A172 (cell line): Measurements from ENCODE around the gene CDC42EP4. TPM values are rescaled to one million over a fixed set of nuclear protein-coding genes. Genes with fewer than 3 reads are reported as not detected.
A peak's percentile ranks its signal among the peaks of the same experiment; 100 is the strongest.
"Not testable (repeated sequence)": the region's sequence is repeated elsewhere in the genome, so short reads cannot be mapped to it uniquely, and the experiment has no call there.

Source experiments
- DNase-seq: peaks from one replicate; pipeline ENCODE4 v3.0.0-alpha.2; 2015; ENCODE audit warnings: low spot score
- total RNA-seq: library from RNA; depleted of rRNA; stranded (reverse); fragments of >200 nt; shearing (Covaris generic); gene quantifications from 2 replicates; pipeline ENCODE4 v1.2.3, GENCODE V29; 2014

CDC42EP4 gene
- total RNA-seq, 1 experiment from 2014 or later = 42.1 TPM

DNA sequence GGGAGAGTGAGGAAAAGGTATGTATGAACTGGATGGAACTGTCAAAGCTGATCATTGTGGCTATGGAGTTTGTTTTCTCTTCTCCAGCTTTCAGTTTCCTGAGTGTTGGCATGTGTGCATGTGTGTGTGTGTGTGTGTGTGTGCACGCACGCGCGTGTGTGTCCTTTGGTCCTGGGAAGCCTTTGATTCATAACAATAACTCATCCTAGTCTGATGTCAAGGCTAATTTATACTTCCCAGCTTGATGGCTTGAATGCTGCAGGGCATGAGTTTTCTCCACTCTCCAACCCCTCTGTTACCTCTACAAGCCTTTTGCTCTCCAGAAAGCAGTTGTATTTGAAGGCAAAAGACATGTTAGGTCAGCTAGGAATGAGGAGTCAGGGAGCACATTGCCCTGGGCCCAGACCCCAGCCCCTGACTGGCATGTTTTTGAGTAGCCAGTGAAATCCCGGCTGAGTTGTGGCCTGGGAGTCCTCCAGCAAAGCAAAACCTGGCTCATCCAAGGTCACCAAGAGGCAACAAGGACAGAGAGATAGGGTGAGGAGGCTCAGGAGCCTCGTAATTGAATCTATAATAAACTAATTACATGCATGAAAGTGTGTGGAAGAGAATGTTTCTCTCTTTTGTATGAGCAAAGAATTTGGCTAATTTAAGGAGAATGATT, 8.9 kb upstream of the CDC42EP4 start:
- DNase-seq = no peak

- no peak for DNase-seq
Measured at GRCh38 chr17:73319766-73320165, 8.0 kb upstream of the CDC42EP4 start.

- DNase-seq = no peak
Measured at GRCh38 chr17:73318836-73319235, 7.0 kb upstream of the CDC42EP4 start.

- DNase-seq = no peak
Measured at GRCh38 chr17:73318427-73318813, 6.6 kb upstream of the CDC42EP4 start.

DNA sequence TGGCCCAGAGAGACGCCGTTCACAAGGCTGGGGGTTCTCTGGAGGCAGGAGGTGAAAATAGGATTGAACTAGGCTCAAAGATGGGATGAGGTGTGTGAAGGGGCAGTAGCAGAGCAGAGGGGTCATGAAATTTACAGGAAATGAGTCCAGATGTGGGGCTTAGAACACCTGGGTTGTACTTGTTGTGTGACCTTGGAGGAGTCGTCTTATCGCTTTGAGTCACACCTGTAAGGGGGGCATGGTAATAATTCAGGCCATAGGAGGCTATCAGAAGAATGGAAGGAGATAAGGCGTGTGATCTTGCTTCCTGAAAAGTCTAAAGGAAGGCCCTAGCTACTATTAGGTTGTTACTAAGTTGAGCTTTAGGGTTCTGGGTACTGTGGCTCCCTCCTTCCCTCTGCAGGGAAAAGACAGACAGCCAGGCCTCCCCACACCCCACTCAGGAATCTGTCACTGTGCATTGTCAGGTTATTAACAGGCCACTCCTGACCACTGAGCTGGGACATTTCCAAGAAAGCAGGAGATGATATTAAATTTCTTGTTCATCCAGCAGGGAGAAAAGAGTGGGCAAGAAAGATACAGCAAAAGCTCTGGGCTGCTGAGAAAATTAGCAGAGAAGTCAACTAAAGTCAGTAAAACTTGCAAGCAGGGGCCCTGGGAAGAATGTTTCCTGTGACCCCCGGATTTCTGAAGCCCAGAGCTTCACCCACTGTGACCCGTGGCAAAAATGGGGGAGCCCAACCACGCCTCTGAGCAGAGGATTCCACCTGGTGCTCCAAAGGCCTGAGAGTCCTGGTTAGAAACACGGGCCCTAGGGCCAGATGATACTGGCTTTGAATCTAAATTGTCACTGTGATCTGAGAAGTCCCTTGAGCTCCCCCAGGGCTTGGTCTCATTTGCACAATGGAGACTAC, 6.0 kb upstream of the CDC42EP4 start:
- no peak for DNase-seq

DNA sequence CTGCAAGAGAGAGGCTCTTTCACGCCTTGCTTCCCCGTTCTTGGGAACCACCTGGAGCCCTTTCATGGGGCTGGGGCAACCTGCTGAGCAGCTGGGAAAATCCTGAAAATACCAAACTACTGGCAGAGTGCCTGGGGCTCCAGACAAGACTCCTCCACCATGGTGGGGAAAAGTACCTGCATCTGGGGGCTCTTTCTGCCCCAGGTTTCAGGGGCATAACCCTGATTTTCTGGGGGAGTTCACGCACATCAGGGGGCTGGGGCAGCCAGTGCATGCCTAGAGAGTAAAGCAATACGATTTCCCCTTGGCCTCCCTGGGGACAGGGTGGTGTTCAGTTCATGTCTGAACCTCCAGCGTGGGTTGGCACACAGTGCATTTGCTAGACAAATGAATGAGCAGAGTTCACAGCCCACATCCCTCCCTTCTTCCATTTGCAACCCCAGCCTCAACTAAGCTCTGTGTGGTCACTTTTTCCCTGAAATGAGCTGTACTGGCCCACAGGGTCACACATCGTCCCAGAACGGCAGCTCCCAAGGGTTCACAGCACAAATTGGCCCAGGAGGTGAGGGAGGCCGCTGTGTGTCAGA, 5.2 kb upstream of the CDC42EP4 start:
- no peak for DNase-seq

DNA sequence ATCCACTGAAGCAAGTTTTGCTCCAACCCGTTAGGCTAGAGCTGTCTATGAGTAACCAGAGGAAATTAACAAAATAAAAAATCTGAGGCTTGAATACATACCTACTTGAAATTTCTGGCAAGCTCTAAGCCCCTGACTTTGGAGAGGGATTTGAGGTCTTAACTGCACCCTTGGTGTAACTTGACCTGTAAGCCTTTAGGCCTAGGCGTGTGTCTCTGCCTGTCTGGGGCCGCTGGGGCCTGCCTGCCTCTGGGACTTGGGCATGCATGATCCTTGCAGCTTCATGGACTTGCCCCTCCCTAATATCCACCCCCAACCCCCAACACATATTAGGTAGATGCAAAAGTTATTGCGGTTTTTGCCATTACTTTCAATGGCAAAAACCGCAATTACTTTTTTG, 3.7 kb upstream of the CDC42EP4 start:
- no peak for DNase-seq

- no peak for DNase-seq
Measured at GRCh38 chr17:73313526-73314127, 1.8 kb upstream of the CDC42EP4 start.

DNA sequence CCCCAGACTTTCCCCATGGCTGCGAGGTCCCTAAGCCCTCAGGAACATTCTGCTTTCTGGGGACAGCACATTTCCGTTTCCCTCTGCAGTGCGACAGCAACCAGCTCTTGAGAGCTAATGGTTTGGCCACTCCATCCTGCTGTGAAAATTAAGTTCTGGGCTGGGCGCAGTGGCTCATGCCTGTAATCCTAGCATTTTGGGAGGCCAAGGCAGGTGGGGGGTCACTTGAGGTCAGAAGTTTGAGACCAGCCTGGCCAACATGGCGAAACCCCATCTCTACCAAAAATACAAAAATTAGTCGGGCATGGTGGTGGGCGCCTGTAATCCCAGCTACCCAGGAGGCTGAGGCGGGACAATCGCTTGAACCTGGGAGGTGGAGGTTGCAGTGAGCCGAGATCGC, 1.1 kb upstream of the CDC42EP4 start:
- not testable (repeated sequence) for DNase-seq

GRCh38 chr17:73311428-73311780, 397 bp downstream of the CDC42EP4 start:
- no peak for DNase-seq

DNA sequence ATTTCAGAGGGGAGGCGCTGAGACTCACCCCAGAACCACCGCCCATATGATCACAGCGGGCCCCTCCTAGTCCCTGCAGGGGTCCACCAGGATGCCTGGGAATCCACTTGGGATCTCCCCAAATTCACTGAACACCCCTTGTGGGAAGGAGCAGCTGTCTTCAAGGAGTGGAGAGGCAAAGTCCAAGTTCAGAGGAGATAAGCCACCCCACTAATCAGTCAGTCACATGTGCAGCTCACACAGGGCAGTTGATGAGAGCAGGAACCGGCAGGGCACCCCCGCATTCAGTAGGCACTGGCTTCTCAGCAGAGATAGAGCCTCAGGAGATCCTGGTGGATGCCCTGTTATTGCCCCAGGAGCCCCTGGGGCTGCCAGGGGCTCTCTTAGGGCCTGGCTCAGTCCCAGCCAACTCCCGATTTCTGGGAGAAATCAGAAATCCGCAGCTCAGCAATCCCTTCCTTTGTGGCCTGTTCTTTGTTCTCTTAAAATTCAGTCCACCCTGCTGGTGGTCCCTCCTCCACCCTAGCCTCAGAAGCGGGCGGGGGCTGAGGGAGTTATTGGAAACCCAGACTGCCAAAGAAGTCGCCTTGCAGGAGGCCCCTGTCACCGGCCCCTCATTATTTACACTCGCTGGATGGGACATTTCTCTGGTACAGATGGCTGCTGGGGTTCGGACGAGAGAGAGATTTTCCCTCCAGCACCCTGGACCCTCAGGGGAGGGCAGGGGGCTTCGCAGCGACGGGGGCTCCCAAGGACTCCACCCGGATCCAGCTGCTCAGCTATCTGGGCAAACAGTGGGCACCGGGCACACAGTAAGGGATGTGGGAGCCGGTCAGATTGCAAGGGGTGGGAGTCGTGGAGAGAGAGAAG, 1.8 kb downstream of the CDC42EP4 start:
- peak; percentile 59 for DNase-seq

DNA sequence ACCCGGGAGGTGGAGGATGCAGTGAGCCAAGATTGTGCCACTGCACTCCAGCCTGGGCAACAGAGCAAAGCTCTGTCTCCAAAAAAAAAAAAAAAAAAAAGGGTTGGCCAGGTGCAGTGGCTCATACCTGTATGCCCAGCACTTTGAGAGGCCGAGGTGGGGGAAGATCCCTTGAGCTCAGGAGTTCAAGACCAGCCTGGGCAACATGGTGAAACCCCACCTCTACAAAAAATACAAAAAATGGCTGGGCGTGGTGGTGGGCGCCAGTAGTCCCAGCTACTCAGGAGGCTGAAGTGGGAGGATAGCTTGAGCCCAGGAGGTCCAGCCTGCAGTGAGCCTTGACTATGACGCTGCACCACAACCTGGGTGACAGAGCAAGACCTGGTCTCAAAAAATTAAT, 2.8 kb downstream of the CDC42EP4 start:
- DNase-seq = not testable (repeated sequence)

DNA sequence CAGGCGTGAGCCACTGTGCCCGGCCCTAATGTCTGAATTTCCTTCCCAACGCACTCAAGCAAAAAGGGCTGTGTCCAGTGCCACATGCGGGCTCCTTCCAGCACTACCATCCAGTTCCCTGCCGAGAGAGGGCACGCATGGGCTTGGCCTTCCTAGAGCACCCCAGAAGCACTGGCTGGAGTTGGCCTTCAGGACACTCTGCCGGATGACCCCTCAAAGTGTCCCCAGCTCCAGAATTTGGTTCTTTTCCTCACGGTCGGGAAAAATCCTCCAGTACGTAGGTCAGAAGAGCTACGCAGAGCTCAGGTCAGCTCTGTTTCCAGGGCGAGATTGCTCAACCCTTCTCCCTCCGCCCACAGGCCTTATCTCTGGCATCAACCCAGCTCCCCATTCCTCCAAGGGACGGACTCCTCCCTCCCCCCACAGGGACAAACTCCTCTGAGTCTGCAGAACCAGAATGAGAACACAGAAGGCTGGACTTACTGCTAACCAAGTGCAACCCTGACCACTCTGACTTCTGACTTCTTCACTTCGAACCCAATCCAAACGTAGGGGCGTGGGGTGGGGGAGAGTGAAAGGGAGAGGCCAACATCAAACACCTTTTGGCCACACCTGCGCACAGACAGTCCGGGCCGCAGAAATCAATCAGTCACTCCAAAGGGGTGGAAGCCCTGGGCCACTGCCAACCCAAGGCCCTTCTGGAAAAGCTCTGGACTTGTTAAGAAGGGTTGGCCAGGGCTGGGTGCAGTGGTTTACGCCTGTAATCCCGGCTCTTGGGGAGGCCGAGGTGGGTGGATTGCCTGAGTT, 3.6 kb downstream of the CDC42EP4 start:
- peak; percentile 94 for DNase-seq

- peak; percentile 57 for DNase-seq
Measured at GRCh38 chr17:73307130-73307529, 4.7 kb downstream of the CDC42EP4 start.

DNA sequence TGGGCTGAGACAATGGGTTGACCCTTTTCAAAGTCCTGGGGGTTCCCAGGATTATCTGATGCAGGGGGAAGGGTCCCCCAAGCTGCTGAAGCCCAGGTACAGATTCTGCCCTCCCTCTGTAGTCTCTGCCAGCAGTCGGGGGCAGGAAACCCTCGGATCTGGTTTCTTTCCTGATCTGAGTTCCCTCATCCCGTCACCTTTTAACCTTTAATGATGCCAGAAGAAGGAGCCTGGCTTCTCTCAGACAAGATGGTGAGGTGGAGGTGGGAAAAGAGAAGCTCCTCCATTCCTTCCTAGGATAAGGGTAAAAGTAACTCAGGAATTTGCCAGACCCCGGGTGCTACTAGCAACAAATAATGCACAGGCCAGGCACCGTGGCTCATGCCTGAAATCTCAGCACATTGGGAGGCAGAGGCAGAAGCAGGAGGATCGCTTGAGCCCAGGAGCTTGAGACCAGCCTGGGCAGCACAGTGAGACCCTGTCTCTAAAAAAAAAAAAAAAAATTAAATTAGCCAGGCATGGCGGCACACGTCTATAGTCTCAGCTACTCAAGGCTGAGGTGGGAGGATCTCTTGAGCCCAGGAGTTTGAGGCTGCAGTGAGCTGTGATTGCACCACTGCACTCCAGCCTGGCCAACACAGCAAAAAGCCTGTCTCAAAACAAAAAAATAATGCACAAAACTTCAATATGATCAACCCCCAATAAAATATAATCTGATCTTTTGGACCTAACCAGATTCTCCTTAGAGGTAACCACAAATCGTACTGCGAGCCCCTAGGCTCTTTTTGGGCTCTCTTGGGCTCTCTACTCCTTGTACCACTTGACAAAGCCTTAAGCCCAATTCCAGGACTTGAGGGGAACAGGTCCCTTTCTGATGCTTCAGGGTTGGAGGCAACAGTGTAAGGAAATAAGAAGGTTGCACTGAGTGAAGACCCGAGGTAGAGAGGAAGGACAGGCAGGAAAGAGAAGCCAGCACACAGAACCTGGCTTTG, 5.7 kb downstream of the CDC42EP4 start:
- DNase-seq = no peak

DNA sequence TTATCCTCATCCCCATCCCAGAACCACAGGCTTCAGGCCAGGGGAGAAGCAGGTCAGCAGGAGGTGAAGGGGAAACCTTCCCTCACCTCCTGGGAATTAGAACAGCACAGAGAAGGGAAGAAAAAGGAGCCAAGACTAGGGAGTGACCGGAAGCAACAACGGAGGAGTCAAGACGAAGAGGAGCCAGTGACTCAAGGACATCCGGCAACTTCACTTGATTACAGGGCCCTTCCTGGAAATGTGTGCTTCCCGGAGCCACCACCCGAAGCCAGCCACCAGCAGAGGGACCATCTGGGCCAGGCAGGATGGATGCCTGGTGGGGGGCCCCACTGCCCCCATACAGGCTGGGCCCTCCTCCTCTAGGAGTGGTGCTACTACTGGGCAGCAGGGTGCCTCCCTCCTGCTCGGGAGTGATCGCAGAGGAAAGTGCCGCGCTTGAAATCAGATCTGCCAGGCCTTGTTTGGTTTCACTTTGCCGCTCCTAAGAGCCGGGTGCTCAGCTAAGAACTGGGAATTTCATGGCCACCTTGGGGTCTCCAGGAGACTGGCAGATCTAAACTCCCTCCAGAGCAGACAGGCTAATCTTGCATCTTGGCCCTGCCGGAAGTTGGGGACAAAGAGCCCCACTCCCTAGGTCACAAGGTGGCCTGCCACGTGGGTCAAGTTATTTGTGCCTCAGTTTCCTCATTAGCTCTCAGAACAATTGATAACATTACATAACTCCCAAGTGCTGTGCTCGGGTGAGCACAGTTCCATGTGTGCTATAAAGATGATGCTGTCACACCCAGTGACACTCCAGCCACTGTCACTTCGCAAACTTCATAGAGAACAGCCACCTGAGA, 6.6 kb downstream of the CDC42EP4 start:
- peak; percentile 96 for DNase-seq

GRCh38 chr17:73304438-73304837, 7.4 kb downstream of the CDC42EP4 start:
- DNase-seq = no peak

DNA sequence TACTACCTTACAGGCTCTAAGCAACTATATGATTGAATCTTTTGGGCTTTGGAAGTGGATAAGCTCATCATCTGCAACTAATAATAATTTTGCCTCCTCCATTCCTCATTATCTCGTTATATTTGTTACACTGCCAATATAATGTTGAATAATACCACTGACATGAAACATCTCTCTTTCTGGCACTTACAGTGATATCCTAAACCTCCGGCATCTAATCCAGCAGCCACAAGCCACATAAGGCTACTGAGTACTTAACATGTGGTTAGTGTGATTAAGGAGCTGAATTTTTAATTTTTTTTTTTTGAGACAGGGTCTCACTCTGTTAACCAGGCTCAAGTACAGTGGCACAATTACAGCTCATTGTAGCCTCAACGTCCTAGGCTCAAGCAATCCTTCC, 9.6 kb downstream of the CDC42EP4 start:
- DNase-seq = no peak
